Loucy (cell line): ENCODE data around the gene MPRIP.

ENCODE experiments used
- H2AFZ ChIP-seq: fragments of 200-600 bp; sonication (generic); 2 replicates; pipeline ENCODE4 v1.6.0; 2016; ENCODE audit warnings: antibody characterized with exemption, mild to moderate bottlenecking, low read length, moderate library complexity
- H3F3A ChIP-seq: fragments of 200-600 bp; 2 replicates; pipeline ENCODE4 v1.6.0; 2016; ENCODE audit warnings: antibody characterized with exemption, low read depth, mild to moderate bottlenecking
- H3K27me3 ChIP-seq: fragments of 200-600 bp; sonication (generic); 2 replicates; pipeline ENCODE4 v1.6.1; 2014; ENCODE audit warnings: low read length, mild to moderate bottlenecking; ENCODE audit not compliant: insufficient read depth, poor library complexity, severe bottlenecking
- H3K36me3 ChIP-seq: fragments of 200-600 bp; sonication (generic); 2 replicates; pipeline ENCODE4 v1.6.1; 2016; ENCODE audit warnings: low read length; ENCODE audit not compliant: insufficient read depth
- H3K4me1 ChIP-seq: fragments of 200-600 bp; sonication (generic); 2 replicates; pipeline ENCODE4 v1.5.1; 2014; ENCODE audit warnings: low read length, mild to moderate bottlenecking; ENCODE audit not compliant: insufficient read depth, poor library complexity, severe bottlenecking
- H3K4me2 ChIP-seq: fragments of 200-600 bp; sonication (generic); 2 replicates; pipeline ENCODE4 v1.6.0; 2014; ENCODE audit warnings: antibody characterized with exemption, low read length, low read depth, mild to moderate bottlenecking; ENCODE audit not compliant: poor library complexity, severe bottlenecking
- H3K4me3 ChIP-seq: fragments of 200-600 bp; sonication (generic); 2 replicates; pipeline ENCODE4 v1.5.1; 2014; ENCODE audit warnings: low read length, mild to moderate bottlenecking, mixed read lengths; ENCODE audit not compliant: poor library complexity, severe bottlenecking
- H3K79me2 ChIP-seq: fragments of 200-600 bp; sonication (generic); 2 replicates; pipeline ENCODE4 v1.6.1; 2014; ENCODE audit warnings: low read length; ENCODE audit not compliant: insufficient read depth
- H3K9ac ChIP-seq: fragments of 200-600 bp; sonication (generic); 2 replicates; pipeline ENCODE4 v1.6.0; 2014; ENCODE audit warnings: mild to moderate bottlenecking, low read depth, low read length, moderate library complexity; ENCODE audit not compliant: poor library complexity, severe bottlenecking
- H3K9me2 ChIP-seq: fragments of 200-600 bp; sonication (generic); replicated peaks from 2 replicates; pipeline ENCODE4 v1.6.1; 2016; ENCODE audit warnings: low read depth, low read length, mixed read lengths
- H3K9me3 ChIP-seq: fragments of 200-600 bp; sonication (generic); 2 replicates; pipeline ENCODE4 v1.6.1; 2014; ENCODE audit warnings: mild to moderate bottlenecking, antibody characterized with exemption, low read length, low read depth; ENCODE audit not compliant: insufficient read depth
- H4K20me1 ChIP-seq: fragments of 200-600 bp; sonication (generic); 2 replicates; pipeline ENCODE4 v1.6.0; 2014; ENCODE audit warnings: antibody characterized with exemption, low read length, mild to moderate bottlenecking; ENCODE audit not compliant: insufficient read depth, poor library complexity, severe bottlenecking
- EZH2phosphoT487 ChIP-seq: fragments of 200-600 bp; IDR thresholded peaks from 2 replicates; pipeline ENCODE4 v1.6.1; 2018; ENCODE audit warnings: antibody characterized with exemption, mild to moderate bottlenecking, moderate library complexity, borderline replicate concordance
- TF ChIP-seq, protein P1 (sequence below): fragments of 200-600 bp; sonication (generic); conservative IDR thresholded peaks from 2 replicates; pipeline ENCODE4 v1.5.1; 2014; ENCODE audit warnings: mild to moderate bottlenecking, antibody characterized with exemption, low read length

The MPRIP gene

DNA sequence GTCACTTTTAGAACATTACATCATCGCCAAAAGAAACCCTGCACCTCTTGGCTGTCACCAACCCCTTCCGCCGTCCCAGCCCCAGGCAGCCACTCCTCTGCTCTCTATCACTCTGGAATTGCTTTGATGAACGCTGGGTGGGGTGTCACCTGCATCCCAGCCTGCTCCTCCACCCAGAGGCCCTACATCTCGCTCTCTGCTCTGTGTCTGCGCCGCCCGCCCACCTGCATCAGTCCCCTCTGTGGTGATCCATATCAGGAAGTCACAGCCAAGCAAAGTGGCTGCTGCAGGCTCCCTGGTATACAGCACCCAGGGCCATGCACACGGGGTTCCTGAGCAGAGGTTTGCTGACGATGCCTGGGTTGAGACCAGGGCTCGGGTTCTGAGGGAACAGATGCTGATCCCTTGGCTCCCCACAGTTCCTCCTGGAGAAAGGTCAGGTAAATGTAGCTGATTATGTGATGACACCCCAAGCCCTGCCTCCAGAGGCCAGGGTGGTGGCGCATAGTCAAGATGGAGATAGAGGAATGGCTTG is 30.8 kb downstream of the MPRIP start:
- peaks cover 43% of the 10 kb centered on the region; the same call in 1 of the 2 replicates for H3K36me3 ChIP-seq
- no peaks in the 10 kb centered on the region for H3F3A ChIP-seq
- peaks cover 3% of the 10 kb centered on the region; the same call in 1 of the 2 replicates for H3K9me3 ChIP-seq
- no peaks in the 10 kb centered on the region for H3K4me1 ChIP-seq
- TF ChIP-seq, protein P1, sequence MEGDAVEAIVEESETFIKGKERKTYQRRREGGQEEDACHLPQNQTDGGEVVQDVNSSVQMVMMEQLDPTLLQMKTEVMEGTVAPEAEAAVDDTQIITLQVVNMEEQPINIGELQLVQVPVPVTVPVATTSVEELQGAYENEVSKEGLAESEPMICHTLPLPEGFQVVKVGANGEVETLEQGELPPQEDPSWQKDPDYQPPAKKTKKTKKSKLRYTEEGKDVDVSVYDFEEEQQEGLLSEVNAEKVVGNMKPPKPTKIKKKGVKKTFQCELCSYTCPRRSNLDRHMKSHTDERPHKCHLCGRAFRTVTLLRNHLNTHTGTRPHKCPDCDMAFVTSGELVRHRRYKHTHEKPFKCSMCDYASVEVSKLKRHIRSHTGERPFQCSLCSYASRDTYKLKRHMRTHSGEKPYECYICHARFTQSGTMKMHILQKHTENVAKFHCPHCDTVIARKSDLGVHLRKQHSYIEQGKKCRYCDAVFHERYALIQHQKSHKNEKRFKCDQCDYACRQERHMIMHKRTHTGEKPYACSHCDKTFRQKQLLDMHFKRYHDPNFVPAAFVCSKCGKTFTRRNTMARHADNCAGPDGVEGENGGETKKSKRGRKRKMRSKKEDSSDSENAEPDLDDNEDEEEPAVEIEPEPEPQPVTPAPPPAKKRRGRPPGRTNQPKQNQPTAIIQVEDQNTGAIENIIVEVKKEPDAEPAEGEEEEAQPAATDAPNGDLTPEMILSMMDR: no peak
- no peak for TF ChIP-seq EZH2phosphoT487
- H3K4me2 ChIP-seq: no peak overlapping the region
- H3K4me3 ChIP-seq: no peak overlapping the region
- no peaks in the 10 kb centered on the region for H3K27me3 ChIP-seq
- peaks cover 20% of the 10 kb centered on the region for H4K20me1 ChIP-seq
- no peaks in the 10 kb centered on the region for H3K9me2 ChIP-seq
- no peak overlapping the region for H3K9ac ChIP-seq
- H3K79me2 ChIP-seq: peaks cover 80% of the 10 kb centered on the region
- no peak overlapping the region for H2AFZ ChIP-seq

DNA sequence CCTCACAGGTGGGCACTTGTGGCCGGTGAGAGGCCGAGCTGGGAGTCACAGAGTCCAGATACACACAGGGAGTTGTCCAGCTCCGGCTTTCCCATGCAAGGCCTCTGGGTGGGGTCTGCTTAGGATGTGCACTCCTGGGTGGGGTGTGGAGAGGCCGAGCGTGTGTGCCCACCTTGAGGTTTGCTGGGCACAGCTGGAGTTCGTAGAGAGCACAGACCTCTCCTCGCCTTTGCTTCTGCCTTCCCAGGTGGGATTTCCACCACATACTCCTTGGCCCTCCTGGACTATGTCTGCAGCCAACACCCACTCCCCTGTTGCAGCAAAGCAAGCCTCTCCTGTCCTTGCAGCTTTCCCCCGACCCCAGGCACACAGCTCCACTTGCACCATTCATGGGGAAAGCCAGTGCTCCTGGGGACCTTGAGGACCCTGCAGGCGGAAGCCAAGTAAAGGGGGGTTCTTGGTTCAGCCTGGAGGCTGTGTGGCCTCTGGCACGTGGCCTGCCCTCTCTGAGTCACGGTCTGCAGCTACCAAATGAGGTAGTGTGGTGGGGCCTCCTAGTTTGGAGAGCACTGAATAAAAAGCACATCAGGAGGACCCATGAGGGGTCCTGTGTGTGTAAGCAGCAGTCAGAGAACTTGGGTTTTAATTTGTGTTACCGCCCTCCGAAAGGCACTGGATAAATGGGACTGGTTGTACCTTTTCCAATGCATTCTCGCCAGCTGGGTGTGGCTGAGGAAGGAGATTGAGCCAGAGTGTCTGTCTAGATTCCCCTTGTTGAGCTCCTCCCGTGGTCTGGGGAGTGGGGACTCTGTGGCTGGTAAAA is 31.5 kb downstream of the MPRIP start:
- peaks cover 3% of the 10 kb centered on the region; the same call in 1 of the 2 replicates for H3K9me3 ChIP-seq
- TF ChIP-seq, protein P1: no peak
- TF ChIP-seq EZH2phosphoT487: no peak
- H3K9me2 ChIP-seq: no peaks in the 10 kb centered on the region
- H3K4me1 ChIP-seq: no peaks in the 10 kb centered on the region
- peaks cover 74% of the 10 kb centered on the region for H3K79me2 ChIP-seq
- peaks cover 50% of the 10 kb centered on the region; the same call in 1 of the 2 replicates for H3K36me3 ChIP-seq
- H4K20me1 ChIP-seq: peaks cover 20% of the 10 kb centered on the region
- H3K4me2 ChIP-seq: no peak overlapping the region
- H3K27me3 ChIP-seq: no peaks in the 10 kb centered on the region
- H3K4me3 ChIP-seq: no peak overlapping the region
- H3K9ac ChIP-seq: no peak overlapping the region
- no peak overlapping the region for H2AFZ ChIP-seq
- H3F3A ChIP-seq: no peaks in the 10 kb centered on the region

DNA sequence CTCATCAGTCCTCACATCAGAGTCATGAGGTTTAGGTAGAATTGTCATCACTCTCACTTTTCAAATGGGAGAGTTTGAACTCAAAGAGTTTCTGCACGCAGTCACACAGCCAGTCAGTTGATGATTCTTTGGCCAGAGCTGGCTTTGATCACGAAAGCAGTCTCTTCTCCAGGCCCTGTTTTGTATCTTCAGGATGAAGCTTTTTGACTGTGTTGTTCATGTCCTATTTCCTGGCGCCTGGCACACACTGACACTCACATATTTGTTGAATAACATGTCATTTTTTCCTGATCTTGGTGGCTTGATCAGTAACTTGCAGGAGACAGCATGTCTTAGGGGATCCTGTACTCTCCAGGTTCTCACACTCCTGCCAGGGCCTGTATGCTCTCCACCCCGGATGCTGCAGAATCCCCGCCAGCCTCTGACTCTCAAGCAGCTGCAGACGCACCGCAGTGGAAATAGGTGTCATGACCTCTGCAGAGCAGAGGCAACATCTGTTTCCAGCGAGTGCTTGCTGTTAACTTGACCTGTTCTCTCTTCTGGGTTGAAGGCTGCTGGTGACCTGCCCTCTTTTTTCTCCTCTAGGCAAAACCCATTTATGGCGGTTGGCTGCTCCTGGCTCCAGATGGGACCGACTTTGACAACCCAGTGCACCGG is 33.0 kb downstream of the MPRIP start:
- H3K4me1 ChIP-seq: no peaks in the 10 kb centered on the region
- no peak overlapping the region for H3K4me2 ChIP-seq
- H3K4me3 ChIP-seq: no peak overlapping the region
- no peaks in the 10 kb centered on the region for H3K9me2 ChIP-seq
- H3K36me3 ChIP-seq: peaks cover 63% of the 10 kb centered on the region; the same call in 1 of the 2 replicates
- H4K20me1 ChIP-seq: peaks cover 16% of the 10 kb centered on the region
- no peaks in the 10 kb centered on the region for H3K27me3 ChIP-seq
- H2AFZ ChIP-seq: no peak overlapping the region
- no peak overlapping the region for H3K9ac ChIP-seq
- H3K79me2 ChIP-seq: peaks cover 68% of the 10 kb centered on the region
- H3F3A ChIP-seq: no peaks in the 10 kb centered on the region
- H3K9me3 ChIP-seq: no peaks in the 10 kb centered on the region
- TF ChIP-seq, protein P1: no peak
- TF ChIP-seq EZH2phosphoT487: no peak
